HL-60/S4 treated with phorbol 12-myristate 13-acetate at 8.2 ng/mL for 4 days and 3 days (cell line): Measurements from ENCODE around the gene SLC33A1.
"Not testable (repeated sequence)": the region's sequence is repeated elsewhere in the genome, so short reads cannot be mapped to it uniquely, and the experiment has no call there.

Experiments used
- in situ Hi-C: fragments of 300-500 bp; cut with MboI; formaldehyde crosslinking; loops from 2 replicates; pipeline ENCODE4 v1.15.0; 2022; ENCODE audit warnings: low sequenced_read_pairs

SLC33A1 gene

DNA sequence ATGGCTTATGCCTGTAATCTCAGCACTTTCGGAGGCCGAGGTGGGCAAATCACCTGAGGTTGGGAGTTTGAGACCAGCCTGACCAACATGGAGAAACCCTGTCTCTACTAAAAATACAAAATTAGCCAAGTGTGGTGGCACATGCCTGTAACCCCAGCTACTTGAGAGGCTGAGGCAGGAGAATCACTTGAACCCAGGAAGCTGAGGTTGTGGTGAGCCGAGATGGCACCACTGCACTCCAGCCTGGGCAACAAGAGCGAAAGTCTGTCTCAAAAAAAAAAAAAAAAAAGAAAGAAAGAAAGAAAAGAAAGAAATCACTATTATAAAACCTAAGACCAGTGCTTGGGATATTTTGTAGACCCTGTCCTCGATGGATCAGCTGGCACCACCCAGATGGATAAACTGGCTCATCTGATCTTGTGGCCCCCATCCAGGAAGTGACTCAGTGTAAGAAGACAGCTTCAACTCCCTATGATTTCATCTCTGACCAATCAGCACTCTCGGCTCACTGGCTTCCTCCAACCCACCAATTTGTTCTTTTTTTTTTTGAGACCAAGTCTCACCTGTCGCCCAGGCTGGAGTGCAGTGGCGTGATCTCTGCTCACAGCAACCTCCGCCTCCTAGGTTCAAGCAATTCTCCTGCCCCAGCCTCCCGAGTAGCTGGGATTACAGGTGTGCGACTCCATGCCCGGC, 8.2 kb upstream of the SLC33A1 start:
- in situ Hi-C loops: not testable (repeated sequence)

DNA sequence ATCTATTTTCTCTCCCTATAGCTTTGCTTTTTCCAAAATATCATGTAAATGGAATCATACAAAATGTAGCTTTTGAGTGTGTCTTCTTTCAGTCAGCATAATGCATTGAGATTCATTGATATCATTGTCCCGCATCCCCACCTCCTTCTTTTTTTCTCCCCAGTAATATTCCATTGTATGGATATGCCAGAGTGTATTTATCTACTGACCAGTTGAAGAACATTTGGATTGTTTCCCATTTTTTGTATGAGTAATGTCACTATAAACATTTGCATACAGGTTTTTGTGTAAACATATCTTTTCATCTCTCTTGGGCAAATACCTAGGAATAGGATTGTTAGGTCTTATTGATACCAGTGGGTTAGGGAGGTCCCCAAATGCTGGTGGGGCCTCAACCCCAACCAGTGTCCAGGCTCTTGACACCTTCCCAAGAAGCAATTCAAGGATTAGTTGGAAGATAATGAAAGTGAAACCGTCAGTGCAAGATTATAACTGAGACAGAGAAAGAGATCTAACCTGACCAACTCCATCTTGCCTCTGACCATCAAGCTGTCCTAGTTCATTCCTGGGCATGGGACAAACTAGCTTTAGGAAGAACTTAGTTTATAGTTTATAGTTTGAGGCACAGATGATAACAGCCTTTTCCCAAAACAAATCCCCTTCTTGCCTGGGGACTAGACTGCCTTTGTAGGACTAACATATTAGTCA, 7.4 kb upstream of the SLC33A1 start:
- in situ Hi-C loops: no loop called here

DNA sequence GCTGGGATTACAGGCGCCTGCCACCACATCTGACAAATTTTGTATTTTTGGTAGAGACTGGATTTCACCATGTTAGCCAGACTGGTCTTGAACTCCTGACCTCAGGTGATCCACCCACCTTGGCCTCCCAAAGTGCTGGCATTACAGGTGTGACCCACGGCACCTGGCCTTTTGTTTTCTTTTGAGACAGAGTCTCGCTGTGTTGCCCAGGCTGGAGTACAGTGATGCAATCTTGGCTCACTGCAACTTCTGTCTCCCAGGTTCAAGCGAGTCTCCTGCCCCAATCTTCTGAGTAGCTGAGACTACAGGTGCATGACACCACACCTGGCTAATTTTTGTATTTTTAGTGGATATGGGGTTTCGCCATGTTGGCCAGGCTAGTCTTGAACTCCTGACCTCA, 6.2 kb upstream of the SLC33A1 start:
- in situ Hi-C loops: not testable (repeated sequence)

DNA sequence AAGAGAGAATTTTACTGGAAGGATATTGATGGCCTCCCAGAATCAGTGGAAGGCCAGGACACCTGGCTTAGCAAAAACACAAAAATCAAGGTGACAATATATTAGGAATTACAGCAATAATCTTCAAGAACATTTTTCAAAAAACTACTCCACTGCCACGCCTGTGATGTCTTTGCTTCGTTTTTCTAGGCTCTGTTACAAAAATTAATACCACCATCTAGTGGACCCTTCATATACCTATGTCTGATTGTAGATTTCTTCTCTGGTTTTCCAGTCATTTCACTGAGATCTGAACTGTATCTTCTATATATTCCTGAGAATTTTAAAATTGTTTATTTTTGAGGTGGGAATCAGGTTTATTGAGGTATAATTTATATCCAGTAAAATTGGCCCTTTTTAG, 5.6 kb upstream of the SLC33A1 start:
- in situ Hi-C loops: no loop called here

DNA sequence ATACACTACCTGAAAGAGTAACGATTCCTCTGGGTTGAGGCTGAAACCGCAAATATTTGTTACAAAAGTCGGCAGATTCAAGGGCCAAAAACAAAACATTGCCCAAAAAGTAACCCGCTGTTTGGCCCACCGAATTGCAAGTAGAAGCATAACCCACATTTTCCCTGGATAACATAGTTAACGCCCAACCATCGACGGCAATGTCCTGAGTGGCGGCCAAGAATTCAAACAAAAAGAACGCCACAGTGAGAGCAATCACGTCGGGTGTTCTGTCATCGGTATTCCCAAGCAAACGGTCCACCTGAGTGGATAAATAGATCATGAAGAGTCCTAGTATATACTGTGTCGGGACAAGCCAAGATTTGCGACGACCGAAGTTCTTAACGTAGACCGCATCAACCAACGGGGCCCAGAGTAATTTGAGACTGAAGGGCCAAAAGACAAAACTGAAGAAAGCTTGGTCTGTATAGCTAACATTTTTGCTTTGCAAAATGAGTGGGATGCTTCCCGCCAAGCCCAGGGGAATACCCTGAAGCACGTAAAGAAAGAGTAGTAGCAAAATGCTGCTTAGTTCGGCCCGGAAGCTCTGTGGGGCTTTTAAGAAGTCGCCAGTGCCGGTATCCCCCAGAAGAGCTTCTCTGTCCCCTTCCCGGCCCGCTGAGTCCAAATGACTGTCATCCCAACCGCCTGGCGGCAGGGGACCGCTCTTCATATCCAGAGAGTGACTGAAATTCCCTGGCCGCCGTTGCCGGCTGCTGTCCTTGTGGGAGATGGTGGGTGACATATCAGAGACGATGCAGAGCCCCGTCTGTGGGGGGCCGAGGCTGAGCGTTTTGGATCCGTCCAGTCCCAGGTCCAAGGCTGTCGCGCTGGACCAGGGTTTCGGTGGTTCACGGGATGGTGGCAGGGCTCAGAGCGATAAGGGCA, 750 bp downstream of the SLC33A1 start:
- in situ Hi-C loops: no loop called here

DNA sequence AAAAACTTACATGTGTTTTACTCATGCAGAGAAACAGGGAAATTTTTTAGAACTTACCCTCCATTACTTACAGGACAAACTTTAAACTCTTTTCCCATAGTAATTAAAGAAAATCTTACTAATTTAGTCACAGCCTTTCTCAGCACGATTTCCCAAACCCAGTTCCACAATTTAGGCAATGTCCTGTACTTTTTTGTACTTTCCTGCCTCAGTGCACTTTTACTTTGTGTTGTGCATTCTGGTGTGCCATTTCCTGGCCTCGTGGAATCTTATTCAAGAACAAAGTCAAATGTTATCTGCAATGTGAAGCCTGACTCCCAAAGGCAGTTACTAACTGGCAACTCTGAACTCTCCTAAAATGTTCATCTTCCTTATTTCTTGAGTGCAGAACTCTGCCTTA, 1.9 kb downstream of the SLC33A1 start:
- in situ Hi-C loops: no loop called here

DNA sequence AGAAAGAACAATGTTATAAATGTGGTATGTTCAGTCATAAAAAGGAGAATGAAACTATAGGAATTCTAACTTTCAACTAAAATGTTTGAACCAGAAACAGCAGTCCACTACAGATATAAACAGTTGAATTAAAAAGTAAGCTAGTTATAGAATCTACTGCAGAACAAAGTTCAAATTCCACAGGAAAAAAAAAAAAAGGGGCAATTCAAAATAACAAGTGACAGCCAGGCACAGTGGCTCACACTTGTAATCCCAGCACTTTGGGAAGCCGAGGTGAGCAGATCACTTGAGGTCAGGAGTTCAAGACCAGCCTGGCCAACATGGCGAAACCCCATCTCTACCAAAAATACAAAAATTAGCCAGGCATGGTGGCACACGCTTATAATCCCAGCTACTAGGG, 4.8 kb downstream of the SLC33A1 start:
- in situ Hi-C loops: not testable (repeated sequence)

DNA sequence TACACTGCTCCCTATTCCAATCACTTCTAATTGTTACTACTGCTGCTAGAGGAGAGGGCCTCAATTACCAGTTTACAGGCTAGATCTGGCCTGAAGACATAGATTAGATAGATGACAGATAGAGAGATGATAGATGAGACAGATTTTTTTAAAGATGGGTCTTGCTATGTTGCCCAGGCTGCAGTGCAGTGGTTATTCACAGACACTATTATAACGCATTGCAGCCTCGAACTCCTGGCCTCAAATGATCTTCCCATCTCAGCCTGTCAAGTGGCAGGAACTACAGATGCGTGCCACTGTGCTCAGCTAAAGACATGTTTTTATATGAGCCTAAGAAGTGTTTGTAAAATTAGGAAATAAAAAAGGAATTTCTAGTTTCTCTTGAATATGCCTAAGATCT, 6.2 kb downstream of the SLC33A1 start:
- in situ Hi-C loops: no loop called here

DNA sequence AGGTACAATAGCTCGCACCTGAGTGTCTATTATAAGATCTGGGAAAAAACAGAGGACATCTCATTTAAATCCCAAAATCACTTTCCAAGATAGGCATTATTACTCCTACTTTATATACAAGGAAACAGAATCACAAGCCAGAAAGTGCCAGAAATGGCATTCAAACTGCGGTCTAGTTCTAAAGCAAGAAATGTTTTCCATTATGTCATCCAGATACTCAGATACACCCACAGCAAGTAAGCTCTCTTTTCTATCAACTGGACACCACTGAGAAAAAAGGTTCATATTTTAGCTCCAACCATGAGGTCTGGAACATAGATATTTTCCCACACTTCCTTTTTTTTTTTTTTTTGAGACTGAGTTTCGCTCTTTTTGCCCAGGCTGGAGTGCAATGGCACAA, 8.1 kb downstream of the SLC33A1 start:
- in situ Hi-C loops: no loop called here

DNA sequence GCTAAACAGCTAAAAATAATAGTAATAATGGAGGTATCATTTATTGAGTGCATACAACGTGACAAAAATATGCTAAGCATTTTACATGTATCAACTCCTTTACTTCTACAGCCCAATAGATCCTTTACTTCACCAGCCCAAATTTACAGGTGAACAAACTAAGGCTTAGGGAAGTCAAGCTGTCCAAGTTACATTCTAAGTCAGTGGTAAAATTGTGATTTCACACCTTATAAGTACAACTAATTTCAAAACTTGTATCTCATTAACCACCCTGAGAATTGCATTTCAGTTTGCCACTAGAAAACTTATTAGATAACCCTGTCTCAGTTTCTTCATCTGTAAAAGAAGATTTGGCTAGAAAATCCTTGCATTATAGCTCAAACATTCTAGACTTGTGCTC, 10.7 kb downstream of the SLC33A1 start:
- in situ Hi-C loops: no loop called here

DNA sequence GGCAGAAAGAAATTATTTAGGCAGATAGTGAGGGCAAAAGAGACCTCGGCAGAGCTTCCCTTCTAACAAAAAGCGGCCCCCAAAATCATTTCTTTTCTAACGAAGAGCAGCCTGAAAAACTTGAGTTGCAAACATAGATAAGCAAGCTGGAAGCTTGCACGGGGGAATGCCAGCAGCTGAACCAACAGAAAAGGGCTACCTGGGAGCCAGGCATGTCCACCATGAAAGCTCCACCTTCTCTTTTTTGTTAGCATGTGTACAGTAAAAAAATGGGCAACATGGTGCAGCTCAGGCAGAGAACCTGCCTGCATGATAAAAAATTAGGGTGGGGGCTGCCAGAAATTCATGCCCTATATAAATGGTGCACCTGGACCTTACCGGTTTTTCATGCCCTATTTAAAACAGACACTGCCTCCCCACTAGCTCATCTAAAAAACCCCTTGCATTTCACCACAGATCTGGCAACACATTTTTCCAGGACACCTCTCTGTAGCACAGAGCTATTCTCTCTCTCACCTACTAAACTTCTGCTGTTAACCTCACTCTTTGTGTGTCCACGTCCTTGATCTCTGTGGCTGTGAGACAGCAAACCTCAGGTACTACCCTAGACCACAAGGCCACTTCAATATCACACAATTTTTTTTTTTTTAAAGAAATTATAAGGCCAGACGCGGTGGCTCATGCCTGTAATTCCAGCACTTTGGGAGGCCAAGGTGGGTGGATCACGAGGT, 18.7 kb downstream of the SLC33A1 start:
- in situ Hi-C loops: no loop called here

DNA sequence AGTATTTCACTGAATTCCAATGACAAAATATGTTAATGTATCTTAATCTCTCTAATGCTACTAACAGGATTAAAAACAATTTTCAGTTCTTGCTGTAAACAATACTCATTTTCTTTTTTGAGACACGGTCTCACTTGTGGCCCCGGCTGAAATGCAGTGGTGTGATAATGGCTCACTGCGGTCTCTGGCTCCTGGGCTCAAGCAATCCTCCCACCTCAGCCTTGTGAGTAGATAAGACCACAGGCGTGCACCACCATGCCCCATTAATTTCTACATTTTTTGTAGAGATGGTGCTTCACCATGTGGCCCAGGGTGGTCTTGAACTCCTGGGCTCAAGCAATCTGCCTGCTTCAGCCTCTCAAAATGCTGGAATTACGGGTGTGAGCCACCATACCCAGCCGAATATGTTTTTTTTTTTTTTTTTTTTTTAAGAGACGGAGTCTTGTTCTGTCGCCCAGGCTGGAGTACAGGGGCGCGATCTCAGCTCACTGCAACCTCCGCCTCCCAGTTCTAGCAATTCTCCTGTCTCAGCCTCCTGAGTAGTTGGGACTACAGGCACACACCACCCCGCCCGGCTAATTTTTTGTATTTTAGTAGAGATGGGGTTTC, 25.6 kb downstream of the SLC33A1 start:
- in situ Hi-C loops: not testable (repeated sequence)

DNA sequence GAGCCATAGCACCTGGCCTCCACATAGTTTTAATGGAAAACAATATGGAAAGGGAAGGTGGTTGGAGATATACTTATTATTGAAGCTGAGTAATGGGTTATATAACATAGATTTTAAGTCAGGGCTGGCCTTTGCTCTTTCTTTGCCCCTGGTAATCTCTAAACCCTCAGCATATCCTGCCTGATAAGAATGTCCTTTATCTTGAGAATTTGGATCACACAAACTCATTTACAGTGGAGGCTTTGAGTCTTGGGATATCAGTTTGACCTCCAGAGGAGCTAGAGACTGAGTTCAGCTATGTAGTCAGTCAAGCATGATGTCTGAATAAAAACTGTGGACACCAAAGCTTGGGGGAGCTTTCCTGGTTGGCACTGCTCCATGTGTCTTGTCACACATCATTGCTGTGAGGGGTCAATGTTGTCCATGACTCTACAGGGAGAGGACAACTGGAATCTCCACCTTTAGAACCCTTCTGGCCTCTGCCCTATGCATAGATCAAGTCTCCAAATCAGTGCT, 39.1 kb downstream of the SLC33A1 start:
- in situ Hi-C loops: no loop called here

DNA sequence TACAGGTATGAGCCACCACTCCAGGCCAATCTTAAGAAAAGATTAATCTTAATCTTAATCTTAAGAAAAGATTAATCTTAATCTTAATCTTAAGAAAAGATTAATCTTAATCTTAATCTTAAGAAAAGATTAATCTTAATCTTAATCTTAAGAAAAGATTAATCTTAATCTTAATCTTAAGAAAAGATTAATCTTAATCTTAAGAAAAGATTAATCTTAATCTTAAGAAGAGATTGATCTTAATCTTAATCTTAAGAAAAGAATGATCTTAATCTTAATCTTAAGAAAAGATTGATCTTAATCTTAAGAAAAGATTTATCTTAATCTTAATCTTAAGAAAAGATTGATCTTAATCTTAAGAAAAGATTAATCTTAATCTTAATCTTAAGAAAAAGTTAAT, 41.0 kb downstream of the SLC33A1 start:
- in situ Hi-C loops: not testable (repeated sequence)

DNA sequence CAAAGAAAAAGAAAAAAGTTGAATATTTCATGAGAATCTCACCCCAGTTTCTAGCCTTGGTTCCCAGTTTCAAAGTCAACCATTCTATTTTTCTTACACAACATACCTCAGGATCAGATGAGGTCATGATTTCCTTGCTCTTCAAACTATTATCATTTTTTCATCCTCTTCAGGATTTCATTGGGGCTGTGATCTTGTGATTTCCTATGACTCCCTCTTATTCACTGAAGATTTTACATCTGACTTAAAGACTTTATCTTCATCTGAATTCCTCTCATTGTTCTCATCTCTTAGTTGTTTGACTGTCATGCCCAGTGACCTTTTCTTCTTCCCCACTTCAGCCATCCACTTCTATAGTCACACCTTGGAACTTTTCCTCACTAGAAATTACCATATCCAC, 45.0 kb downstream of the SLC33A1 start:
- in situ Hi-C loops: no loop called here

DNA sequence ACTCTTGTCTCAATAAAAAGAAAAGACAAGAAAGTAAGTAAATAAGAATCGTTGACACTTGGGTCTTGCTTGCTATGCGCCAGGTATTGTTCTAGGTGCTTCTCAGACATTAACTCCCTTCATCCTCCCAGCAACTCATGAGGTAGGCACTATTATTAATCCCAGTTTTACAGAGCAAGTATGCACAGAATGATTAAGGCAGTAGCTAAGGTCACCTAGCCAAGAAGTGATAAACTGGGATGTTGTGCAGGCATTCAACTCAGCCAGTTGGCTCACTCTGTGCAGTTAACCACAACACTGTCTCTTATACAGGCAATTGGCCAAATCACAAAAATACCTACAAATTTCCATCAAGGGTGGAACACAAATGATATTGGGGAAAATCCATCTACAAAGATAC, 46.4 kb downstream of the SLC33A1 start:
- in situ Hi-C loops: no loop called here

DNA sequence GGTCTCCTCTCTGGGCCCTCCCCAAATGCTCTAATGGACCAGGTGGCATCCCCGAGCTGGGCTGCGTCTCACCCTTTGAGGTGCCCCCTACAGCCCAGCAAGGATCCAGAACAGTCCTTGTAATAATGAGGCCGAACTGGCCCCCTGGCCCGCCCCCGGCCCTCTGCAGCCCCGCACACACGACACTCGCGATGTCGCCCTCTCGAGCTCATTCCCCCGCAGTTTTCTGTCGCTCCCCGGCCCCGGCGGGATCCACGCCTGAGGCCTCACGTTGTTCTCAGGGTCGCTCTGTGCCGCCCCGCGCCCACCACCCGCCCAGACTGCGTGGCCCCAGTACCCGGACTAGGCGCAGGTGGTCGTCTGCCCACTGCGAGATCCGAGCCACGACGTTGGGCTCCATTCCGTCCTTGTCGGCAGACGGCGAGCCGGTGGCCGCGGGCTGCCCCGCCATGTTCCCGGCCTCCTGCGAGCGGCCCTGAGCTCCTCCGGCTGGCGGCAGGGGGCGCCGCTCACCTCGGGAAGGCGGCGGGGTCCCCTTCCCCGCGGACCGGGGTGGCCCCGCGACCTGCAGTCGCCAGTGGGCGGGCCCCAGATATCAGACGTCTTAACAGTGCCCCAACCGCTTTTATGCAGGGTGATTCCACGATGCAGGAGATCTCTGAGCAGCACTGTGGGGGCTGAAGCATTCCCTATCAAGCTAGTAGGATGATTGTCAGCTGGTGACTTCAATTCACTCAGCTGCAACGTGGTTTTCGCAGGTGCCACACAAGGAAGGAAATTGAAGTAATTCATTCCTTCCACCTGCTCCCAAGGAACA, 48.2 kb downstream of the SLC33A1 start, which contains the start of gene C3orf33:
C3orf33 (minus strand) TSS at position 477 of the 817 bp plus-strand sequence; CDS start at position 451, 26 bp downstream.
- in situ Hi-C loops: no loop called here

DNA sequence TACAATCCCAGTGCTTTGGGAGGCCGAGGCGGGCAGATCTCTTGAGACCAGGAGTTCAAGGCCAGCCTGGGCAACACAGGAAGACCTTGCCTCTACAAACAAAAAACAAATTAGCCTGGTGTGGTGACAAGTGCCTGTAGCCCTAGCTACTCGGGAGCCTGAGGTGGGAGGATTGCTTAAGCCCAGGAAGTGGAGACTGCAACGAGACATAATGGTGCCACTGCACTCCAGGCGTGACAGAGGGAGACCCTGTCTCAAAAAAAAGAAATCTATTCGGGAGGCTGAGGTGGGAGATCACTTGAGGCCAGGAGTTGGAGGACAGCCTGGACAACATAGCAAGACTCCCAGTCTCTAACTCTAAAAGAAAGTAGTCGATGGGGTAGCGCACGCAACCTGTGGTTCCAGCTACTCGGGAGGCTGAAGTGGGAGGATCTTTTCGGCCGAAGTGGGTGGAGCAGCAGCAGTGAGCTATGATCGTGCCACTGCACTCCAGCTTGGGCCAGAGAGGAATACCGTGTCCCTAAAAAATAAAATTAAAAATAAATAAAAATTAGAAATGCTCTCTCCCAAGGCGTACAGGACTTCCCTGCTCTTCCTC, 48.9 kb downstream of the SLC33A1 start:
- in situ Hi-C loops: no loop called here

DNA sequence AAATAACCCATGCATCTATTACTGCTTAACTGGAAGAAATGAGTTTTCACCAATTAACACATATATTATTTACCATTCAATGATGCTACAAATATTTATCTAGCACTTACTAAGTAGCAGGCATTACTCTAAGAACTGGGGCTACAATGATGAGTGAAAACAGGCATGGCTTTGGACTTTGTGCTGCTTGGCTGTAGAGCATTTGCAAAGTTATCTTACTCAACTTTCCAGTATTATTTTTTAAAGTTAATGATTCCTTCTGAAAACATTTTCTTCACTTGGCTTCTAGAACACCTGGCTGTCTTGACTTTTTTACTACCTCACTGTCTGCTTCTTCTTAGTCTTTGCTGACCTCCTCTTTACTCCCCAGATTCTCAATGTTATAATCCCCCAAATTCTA, 49.9 kb downstream of the SLC33A1 start:
- in situ Hi-C loops: no loop called here
